Amygdala (tissue), 56 donors: ENCODE measurements around the gene DUSP14.
"Not testable (repeated sequence)": the region's sequence is repeated elsewhere in the genome, so short reads cannot be mapped to it uniquely, and the experiment has no call there.

Experiments used
- DNase-seq, 56 donors: peaks; one replicate each; lab custom pipeline; 2025; lab: John Stamatoyannopoulos, UW

Gene DUSP14, protein sequence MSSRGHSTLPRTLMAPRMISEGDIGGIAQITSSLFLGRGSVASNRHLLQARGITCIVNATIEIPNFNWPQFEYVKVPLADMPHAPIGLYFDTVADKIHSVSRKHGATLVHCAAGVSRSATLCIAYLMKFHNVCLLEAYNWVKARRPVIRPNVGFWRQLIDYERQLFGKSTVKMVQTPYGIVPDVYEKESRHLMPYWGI

DNA sequence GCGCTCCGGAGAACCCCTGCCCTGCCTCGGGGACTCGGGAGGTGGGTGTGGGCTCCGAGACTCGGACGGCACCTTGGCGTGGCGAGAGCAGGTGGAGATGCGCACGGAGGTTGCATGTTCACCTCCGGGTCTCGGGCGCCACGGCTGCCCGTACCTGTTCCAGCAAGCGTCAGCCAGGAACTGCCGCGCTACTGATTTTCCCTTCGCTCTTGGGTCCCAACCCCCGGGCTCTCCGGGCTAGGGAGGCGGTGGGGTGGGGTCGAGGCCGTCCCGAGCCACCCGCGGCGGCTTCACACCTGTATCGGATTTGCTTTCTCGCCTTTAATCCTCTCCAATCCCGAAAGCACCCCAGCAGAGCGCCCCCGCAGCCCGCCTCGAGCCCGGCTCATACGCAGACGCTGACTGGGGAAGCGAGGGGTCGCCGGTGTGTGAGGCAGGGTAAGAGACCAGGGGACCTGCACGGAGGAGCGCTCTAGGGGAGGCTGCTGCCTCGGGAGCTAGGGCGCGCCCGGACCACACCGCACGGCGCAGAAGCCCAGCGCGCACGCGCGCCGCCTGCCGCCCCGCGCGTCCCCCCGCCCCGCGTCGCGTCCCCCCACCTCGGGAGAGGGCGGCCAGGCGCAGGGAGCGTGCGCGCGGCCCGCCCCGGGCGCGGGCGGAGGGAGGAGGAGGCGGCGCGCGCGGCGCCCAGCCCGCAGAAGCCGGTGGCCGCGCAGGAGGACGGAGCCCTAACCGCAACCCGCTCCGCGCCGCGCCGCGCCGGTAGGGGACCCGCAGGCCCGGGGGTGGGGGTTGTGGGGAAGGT is at the start of gene DUSP14:
Gene DUSP14, plus strand, starts transcription at position 695 of the 805 bp plus-strand sequence. CDS start 22,382 bp downstream, outside the sequence.
- peak in 48 of 56 donors; percentile 20 to 87 (median 62) for DNase-seq

DNA sequence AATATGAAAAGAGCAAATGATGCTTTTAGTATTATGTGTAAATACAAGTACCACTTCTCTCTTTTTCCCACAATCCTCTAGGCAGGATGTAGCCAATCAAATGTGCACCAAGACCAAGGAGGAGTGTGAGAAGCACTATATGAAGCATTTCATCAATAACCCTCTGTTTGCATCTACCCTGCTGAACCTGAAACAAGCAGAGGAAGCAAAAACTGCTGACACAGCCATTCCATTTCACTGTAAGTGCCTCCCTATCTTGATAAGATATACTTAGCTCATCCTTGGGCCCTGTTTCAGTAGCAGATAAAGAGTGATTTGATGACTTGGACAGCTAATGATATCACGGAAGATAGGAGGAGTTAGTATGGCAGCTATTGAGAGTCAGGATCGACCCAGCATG is 49.3 kb upstream of the DUSP14 start:
- DNase-seq: no peak

DNA sequence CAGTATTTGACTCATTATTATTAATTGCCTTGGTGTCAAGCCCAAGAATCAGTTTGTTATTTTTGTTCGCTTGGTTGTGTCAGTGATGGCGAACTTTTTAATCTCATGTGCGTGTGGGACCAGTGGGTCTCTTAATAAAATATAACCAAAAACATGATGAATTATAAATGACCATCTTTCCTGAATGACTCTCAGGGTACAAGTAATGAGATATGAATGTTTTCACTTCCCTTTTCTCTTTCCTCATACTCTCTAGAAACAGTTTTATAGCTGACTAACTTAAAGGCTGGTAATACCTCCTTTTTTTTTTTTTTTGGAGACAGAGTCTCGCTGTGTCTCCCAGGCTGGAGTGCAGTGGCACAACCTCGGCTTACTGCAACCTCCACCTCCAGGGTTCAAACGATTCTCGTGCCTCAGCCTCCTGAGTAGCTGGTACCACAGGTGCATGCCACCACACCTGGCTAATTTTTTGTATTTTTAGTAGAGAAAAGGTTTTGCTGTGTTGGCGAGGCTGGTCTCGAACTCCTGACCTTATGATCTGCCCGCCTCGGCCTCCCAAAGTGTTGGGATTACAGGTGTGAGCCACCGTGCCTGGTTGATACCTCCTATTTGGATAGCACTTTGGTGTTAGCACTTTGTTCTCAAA is 48.2 kb upstream of the DUSP14 start:
- DNase-seq: not testable (repeated sequence)

DNA sequence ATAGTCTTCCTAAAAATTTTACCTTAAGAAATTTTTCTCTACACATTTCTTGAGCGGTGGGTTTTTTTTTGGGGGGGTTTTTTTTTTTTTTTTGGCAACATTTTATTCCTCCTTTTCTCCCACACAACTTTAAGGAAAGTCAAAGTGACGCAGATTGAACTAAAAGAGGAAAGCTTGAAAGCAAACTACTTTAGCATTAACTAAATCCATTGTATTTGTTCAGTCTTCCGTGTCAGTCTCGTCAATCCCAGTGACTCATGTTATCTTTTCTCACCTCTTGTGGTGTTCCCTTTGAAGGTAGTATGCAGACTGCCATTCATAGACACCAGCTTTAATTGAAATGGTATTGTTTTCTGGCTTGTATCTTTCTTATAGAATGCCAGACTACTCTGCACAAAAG is 43.7 kb upstream of the DUSP14 start:
- DNase-seq: no peak

DNA sequence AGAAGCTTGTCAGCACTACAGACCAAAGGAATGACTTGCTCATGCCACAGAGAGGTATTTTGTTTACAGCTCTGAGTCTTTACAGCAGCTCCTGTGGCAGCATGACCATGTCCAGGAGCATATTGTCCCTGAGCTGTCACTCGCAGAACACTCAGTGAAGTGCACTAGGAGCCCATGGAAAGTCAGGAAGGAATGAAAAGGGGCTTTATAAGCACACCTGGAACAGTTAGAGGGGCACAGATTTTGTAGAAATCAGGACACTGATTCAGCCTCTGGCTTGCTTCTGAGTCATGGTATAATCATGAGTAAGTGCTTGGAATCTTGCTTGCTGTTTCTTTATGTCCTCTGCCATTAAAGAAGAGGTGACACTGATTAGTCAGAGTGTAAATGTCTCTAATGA is 42.0 kb upstream of the DUSP14 start:
- no peak for DNase-seq

DNA sequence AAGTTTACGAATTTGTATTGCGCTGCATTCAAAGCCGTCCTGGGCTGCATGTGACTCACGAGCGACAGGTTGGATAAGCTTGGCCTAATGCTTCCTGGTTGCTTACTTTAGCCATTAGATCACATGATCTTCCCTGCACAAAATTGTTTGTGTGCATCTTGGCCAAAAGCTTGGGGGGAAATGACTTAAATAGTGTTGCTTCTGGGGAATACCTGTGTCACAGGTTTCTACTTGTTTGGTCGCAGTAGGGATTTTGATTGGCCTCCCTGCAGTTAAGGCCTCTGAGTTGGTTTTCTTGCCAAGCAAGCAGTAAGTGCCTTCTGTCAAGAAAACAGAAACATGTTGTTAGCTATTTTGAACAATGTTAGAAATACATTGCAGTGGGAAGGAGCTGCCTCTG is 39.6 kb upstream of the DUSP14 start:
- DNase-seq: peak in 2 of 56 donors; percentile 3 to 9

DNA sequence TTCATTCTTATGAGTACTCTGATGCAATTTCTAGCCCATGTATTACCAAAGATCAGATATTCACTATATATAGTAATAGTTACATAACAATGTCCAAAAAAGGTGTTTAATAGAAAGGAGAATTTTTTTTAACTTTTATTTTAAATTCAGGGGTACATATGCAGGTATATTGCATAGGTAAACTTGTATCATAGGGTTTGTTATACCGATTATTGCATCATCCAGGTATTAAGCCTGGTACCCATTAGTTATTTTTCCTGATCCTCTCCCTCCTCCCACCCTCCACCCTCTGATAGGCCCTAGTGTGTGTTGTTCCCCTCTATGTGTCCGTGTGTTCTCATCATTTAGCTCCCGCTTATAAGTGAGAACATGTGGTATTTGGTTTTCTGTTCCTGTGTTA is 31.9 kb upstream of the DUSP14 start:
- DNase-seq: not testable (repeated sequence)

DNA sequence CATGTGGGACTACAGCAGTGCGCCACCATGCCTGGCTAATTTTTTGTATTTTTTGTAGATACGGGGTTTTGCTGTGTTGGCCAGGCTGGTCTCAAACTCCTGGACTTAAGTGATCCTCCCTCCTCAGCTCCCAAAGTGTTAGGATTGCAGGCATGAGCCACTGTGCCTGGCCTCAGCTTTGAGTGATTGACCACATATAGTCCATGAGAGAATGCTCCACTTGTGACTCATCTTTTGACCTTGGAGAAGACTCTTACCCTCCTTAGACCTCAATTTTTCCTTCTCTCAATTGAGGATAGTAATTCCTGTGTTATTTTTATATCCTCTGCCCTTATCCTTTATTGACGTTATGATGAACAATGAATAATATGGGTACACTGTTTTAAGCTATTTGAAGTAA is 30.9 kb upstream of the DUSP14 start:
- no peak for DNase-seq

DNA sequence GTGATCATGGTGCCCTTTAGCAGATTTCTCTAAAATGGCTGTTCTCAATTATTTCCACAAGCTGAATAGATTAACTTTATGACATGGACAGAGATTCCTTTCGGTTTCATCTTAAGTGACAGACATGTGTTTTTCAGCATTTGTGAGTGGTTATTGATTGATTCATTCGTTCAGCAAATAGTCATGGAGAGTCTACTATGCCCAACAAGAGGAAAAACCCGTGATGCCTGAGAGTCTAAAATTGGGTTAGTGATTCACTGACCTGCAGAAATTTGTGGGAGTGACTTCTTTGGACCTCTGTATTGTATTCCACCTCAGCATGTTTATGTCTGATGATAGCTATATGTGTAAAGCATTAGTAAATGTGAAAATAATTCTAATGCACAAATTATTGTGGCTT is 28.0 kb upstream of the DUSP14 start:
- DNase-seq: no peak

DNA sequence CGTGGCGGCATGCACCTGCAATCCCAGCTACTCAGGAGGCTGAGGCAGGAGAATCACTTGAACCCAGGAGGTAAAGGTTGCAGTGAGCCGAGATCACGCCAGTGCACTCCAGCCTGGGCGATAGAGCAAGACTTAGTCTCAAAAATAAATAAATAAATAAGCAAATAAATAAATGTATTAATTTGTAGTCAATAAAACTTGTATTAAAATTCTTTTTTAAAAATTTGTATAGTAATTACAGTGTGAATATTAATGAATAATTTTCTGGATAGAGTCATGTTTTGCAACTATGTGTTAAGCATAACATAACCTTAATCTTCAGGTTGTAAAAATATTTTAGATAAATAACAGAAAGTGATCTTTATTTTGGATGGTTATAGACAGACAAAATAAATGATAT is 27.2 kb upstream of the DUSP14 start:
- no peak for DNase-seq

DNA sequence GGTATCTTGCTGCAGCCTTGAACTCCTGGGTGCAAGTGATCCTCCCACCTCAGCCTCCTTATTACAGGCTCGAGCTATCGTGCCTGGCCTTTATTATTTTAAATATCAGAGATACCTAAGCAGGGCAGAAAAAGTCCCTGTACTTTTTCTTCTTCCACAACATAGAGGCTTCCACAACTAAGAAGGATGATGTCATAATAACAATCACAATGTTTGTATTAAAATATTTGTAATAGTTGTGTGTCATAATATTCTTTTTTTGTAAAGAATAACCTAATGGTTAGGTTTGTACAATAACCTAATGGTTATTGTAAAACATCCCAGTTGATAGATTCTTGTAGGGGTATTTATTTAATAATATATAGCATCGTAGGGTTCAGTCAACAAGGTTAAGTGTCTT is 26.7 kb upstream of the DUSP14 start:
- DNase-seq: no peak

DNA sequence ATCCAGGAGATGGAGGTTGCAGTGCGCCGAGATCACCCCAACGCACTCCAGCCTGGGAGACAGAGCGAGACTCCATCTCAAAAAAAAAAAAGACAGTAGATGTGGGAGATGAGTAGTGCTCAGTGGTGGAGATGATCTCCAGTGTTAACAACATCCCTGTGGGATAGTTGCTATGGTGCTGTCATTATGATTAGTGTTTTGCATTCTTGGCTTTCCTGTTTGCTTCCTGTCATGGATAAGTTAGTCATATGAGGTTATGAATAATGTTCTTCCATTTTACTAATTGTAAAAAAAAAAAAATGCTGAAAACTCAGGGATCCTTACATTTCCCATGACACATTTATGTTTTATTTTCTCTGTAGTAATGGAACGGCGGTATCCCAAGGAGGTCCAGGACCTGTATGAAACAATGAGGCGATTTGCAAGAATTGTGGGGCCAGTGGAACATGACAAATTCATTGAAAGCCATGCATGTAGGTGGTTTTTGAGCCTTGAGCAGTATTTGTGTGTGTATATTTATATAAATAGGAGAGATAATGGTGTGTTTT is 24.5 kb upstream of the DUSP14 start:
- no peak for DNase-seq

DNA sequence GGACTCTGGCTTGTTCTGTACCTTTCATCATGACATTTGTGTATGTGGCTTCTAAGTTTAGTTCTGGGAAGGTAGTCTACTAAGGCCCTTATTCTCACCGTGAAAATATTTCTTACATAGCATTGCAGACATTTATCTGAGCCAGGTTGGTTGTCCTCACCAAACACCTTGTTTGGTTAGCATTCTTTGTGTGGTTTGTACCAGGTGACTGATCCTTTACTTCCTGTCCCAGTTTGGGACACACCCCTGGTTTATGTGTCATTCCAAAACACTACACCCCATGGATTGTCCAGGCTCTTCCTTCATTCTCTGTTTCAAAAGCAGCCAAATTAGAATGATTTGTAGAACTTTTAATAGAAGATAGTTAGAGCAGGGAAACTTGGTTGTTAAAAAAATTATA is 23.2 kb upstream of the DUSP14 start:
- DNase-seq: no peak

DNA sequence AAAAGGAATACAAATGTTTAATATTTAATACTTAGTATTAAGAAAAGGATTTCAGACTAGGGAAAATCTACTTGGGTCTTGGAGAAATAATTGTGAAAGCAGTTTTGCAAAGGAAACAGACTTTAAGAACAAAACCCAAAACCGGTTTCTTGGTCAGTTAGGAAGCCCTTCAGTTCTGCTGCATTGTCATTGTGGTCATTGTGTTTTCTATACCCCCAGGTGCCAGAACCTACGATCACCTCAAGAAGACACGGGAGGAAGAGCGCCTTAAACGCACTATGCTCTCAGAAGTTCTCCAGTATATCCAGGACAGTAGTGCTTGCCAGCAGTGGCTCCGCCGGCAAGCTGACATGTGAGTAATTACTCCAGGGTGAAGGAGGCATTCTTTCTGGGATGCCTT is 19.5 kb upstream of the DUSP14 start:
- no peak for DNase-seq

DNA sequence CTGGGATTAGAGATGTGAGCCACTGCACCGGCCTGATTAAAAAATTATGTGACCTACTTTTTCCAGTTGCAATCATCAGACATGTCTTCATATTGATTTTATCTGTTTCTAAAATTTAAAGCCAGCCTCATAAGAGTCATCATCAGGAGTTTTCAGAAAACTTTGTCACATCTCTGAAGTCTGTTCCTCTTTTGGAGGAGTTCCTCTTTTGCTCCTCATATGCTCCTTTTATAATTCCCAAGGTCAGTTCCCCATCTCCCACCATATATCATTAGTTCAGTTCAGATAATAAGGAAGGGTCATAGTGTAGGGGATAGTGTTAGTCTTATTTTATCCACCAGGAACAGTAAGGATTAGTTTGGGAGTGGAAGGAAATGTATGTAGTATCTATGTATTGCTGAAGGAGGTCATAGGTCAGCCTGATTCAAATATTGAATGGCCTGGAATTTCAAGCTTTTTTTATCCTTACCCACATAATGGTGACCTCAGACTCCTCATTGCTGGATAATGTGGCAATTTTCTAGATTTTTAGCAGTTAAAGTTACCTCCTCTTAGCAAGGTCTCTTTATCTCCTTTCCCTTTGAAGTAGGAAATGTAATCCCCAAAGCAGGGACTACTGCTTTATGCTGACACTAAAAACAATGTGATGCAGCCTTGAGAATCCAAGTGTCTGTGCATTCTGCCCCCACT is 13.8 kb upstream of the DUSP14 start:
- no peak for DNase-seq

DNA sequence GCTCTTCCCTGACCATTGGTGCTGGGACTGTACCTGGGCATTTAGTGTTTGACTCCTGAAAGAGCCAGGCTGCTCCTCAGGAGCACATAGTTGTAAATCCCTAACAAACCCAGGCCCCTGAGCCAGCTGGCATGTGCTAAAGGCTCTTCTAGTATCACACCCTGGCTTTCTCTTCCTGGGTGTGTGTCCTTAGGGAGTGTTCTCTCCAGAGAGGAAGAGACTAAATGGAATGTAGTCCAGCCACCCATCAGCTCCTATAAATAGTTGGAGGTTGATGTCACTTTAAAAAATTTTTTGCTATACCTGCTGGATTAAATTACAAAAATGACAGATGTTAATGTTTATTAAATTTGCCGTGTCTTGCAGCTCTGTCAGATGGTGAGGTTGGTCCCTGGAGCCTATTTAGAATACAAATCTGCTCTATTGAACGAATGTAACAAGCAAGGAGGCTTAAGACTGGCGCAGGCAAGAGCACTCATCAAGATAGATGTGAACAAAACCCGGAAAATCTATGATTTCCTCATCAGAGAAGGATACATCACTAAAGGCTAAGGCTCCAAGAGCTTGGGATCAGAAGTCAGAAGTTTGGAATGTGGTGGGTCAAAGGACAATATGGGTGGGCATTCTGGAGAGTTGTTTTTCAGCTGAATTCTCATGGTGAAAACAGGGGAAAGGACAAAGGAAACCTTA is 13.1 kb upstream of the DUSP14 start:
- no peak for DNase-seq

DNA sequence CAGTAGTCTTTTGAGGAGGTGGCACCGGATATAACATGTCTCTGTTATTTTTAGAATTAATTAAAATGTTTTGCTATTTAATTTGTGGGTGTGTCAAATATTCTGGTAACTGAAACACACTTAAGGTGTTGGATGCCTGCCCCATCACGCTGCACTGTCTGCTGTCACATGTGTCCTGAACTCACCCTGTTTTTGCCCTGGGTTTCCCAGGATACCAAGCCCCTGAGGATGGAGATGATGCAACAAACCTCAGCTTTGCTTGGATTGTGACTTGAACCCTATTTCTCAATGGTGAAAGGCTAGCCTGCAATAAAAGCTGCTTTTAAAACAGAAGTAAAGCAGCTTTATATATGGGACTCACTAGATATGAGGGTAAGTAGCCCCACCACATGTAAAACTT is 11.5 kb upstream of the DUSP14 start:
- DNase-seq: no peak

DNA sequence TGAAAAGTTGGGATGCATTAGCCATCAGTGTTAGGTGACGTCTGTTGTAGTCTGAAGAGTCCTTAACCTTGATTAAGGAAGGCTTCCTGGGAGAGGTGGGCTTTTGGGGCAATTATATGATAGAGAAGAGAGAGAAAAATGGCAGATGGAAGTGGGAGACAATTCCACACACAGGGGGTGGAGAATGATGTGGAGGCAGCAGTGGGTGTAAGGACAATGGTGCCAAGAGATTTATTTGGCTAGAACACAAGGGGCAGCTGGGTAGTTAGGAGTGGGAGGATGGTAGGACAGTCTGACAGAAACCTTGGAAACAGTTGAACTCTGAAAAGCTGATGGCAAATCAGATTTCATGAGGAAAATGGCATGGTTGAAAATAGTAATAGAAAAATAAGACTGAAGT is 10.7 kb upstream of the DUSP14 start:
- no peak for DNase-seq

DNA sequence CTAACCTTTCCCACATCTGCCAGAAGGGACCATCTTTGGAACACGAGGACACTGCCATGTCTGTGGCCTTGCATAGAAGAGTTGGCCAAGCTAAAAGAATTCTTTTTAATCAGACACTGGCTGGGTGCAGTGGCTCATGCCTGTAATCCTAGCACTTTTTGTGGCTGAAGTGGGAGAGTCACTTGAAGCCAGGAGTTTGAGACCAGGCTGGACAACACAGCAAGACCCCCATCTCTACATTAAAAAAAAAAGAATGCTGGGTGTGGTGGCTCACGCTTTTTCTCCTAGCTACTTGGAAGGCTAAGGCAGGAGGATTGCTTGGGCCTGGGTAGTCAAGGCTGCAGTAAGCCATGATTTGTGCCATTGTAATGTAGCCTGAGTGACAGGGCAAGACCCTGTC is 9.3 kb upstream of the DUSP14 start:
- DNase-seq: no peak

DNA sequence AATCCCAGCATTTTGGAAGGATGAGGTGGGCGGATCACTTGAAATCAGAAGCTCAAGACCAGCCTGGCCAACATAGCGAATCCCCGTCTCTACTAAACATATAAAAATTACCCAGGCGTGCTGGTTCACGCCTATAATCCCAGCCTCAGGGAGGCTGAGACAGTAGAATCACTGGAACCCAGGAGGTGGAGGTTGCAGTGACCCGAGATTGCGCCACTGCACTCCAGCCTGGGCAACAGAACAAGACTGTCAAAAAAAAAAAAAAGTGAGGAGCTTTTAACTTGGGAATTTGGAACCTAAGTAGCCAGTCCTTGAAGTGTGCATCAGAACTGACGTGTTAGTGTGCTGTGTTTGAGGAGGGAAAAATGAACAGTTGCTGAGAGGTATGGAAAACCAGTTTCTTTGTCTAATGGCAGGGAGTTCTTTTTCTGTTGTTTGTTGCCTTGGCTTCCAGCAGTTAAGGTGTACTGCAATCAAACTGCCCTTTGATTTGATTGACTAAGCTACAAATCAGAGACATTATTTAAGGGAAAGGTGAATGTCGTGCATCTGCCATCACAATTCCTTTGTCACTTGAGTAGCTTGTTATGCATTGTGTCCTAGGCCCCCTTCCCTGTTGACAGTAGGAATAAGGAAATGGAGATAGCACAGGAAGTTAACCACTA is 8.6 kb upstream of the DUSP14 start:
- DNase-seq: no peak
